CD14-positive monocyte (primary cell): ENCODE measurements around the gene ZC3H8. TPM values are rescaled to one million over a fixed set of nuclear protein-coding genes. Genes with fewer than 3 reads are reported as not detected.
A peak's percentile ranks its signal among the peaks of the same experiment; 100 is the strongest.

Experiments used
- DNase-seq, 3 donors: peaks; one replicate each; pipeline ENCODE4 v3.0.0-alpha.2; 2011 to 2022
- H2AFZ ChIP-seq: 2 replicates; pipeline ENCODE4 v1.6.0; 2012; ENCODE audit warnings: mild to moderate bottlenecking, low read depth, low read length, inconsistent platforms; ENCODE audit not compliant: insufficient read depth, poor library complexity, severe bottlenecking
- H3K27ac ChIP-seq, 2 donors: 1 replicate in 1 of 2; 2 replicates in 1 of 2; pipeline ENCODE4 v1.5.1; 2012 to 2013; ENCODE audit warnings: low read length in 2 of 2, control low read depth in 1 of 2, inconsistent platforms in 1 of 2, low read depth in 1 of 2, mild to moderate bottlenecking in 1 of 2
- H3K27me3 ChIP-seq, 2 donors: one replicate each; pipeline versions ENCODE4 v1.6.0 to v1.6.1; 2011 to 2013; ENCODE audit warnings: low read length in 2 of 2; ENCODE audit not compliant: control insufficient read depth in 2 of 2, insufficient read depth in 2 of 2
- H3K36me3 ChIP-seq, 2 donors: replicated peaks in 1 of 2; 1 replicate in 1 of 2; 2 replicates in 1 of 2; pipeline versions ENCODE4 v1.5.1 to v1.6.1; 2012 to 2013; ENCODE audit warnings: low read length in 2 of 2, control low read depth in 1 of 2, inconsistent platforms in 1 of 2, mild to moderate bottlenecking in 1 of 2; ENCODE audit not compliant: insufficient read depth in 2 of 2, control insufficient read depth in 1 of 2
- H3K4me1 ChIP-seq, 2 donors: 1 replicate in 1 of 2; 2 replicates in 1 of 2; pipeline versions ENCODE4 v1.5.1 to v1.6.1; 2012 to 2013; ENCODE audit warnings: low read length in 2 of 2, control low read depth in 1 of 2, inconsistent platforms in 1 of 2, mild to moderate bottlenecking in 1 of 2, moderate library complexity in 1 of 2; ENCODE audit not compliant: insufficient read depth in 2 of 2, control insufficient read depth in 1 of 2
- H3K4me2 ChIP-seq: replicated peaks from 2 replicates; pipeline ENCODE3; 2012; ENCODE audit warnings: low read length, moderate library complexity, mild to moderate bottlenecking; ENCODE audit not compliant: poor library complexity, severe bottlenecking; ENCODE audit errors: extremely low read depth
- H3K4me3 ChIP-seq, 3 experiments: fragments of 200-600 bp in 1 of 3; sonication (generic) in 1 of 3; replicated peaks in 1 of 3; 1 replicate in 2 of 3; 2 replicates in 1 of 3; pipeline ENCODE4 v1.5.1; 2011 to 2013; ENCODE audit warnings: low read length in 3 of 3, mild to moderate bottlenecking in 3 of 3, control low read depth in 2 of 3, low read depth in 2 of 3, inconsistent platforms in 1 of 3, moderate library complexity in 1 of 3
- H3K79me2 ChIP-seq: 2 replicates; pipeline ENCODE4 v1.6.0; 2012; ENCODE audit warnings: mild to moderate bottlenecking, control low read depth, inconsistent platforms, low read length, moderate library complexity; ENCODE audit not compliant: insufficient read depth
- H3K9ac ChIP-seq: 2 replicates; pipeline ENCODE4 v1.6.0; 2017; ENCODE audit warnings: low read length, mild to moderate bottlenecking; ENCODE audit not compliant: insufficient read depth, poor library complexity, severe bottlenecking
- H3K9me3 ChIP-seq, 2 donors: replicated peaks in 1 of 2; 1 replicate in 1 of 2; 2 replicates in 1 of 2; pipeline versions ENCODE4 v1.5.1 to v1.6.1; 2012 to 2013; ENCODE audit warnings: low read length in 2 of 2, control low read depth in 1 of 2; ENCODE audit not compliant: control insufficient read depth in 1 of 2, insufficient read depth in 1 of 2
- H4K20me1 ChIP-seq: 2 replicates; pipeline ENCODE4 v1.6.0; 2012; ENCODE audit warnings: mild to moderate bottlenecking, low read length, control low read depth, moderate library complexity; ENCODE audit not compliant: insufficient read depth
- H3K27ac Mint-ChIP-seq, 7 donors: one replicate each; pipeline ENCODE4 v1.8.0; 2020; ENCODE audit warnings: mild to moderate bottlenecking in 7 of 7, mixed read lengths in 7 of 7, moderate library complexity in 6 of 7, inconsistent platforms in 2 of 7
- H3K27me3 Mint-ChIP-seq, 3 donors: one replicate each; pipeline ENCODE4 v1.8.0; 2021 to 2022; ENCODE audit warnings: low read depth in 3 of 3, mild to moderate bottlenecking in 3 of 3, mixed read lengths in 3 of 3, moderate library complexity in 3 of 3, inconsistent platforms in 1 of 3
- H3K36me3 Mint-ChIP-seq, 2 donors: one replicate each; pipeline ENCODE4 v1.8.0; 2020; ENCODE audit warnings: mixed read lengths in 2 of 2, inconsistent platforms in 1 of 2, mild to moderate bottlenecking in 1 of 2
- H3K4me1 Mint-ChIP-seq: one replicate; pipeline ENCODE4 v1.8.0; 2020; ENCODE audit warnings: mild to moderate bottlenecking, mixed read lengths
- H3K4me3 Mint-ChIP-seq, 2 donors: one replicate each; pipeline ENCODE4 v1.8.0; 2020; ENCODE audit warnings: mild to moderate bottlenecking in 2 of 2, mixed read lengths in 2 of 2, moderate library complexity in 1 of 2
- H3K9me3 Mint-ChIP-seq, 7 donors: one replicate each; pipeline ENCODE4 v1.8.0; 2020 to 2022; ENCODE audit warnings: mixed read lengths in 7 of 7, mild to moderate bottlenecking in 6 of 7, moderate library complexity in 6 of 7, inconsistent platforms in 2 of 7
- CTCF ChIP-seq: fragments of 200-600 bp; IDR thresholded peaks from one replicate; pipeline ENCODE4 v1.8.0; 2022; ENCODE audit warnings: antibody characterized with exemption, mild to moderate bottlenecking
- WGBS: methylation state at CpG from one replicate; pipeline ENCODE4 v1.1.5; 2013; ENCODE audit warnings: missing lambda C conversion rate; ENCODE audit not compliant: insufficient coverage; 5-methylcytosine and 5-hydroxymethylcytosine counted together
- intact Hi-C, 2 donors: fragments of 100-400 bp; cut with micrococcal nuclease; formaldehyde crosslinking; loops; one replicate each; pipeline versions ENCODE4 v1.15.0 to v1.15.1; 2023
- polyA plus RNA-seq, 3 donors: library from polyadenylated mRNA; depleted of rRNA in 1 of 3; unstranded in 2 of 3; stranded (reverse) in 1 of 3; fragments of 300-500 nt in 2 of 3; fragments of >200 nt in 1 of 3; fragmentation: Illumina TruSeq in 2 of 3; gene quantifications; 1 replicate in 2 of 3; 2 replicates in 1 of 3; pipeline ENCODE4 v1.2.3, GENCODE V29; 2012 to 2021

Gene ZC3H8
- polyA plus RNA-seq, 3 donors, result 2.3 to 6.9 (median 2.3) TPM

GRCh38 chr2:112185131-112185530, 69.7 kb downstream of the ZC3H8 start:
- Mint-ChIP-seq H3K27ac (peak overlapping the region in 1 of 7 donors; percentile 57), H3K27me3 (peaks cover 26 to 36% (median 35%) of the 10 kb centered on the region in 3 donors), H3K4me3 (no peak overlapping the region), H3K4me1 (peaks cover 3% of the 10 kb centered on the region), H3K36me3 (no peaks in the 10 kb centered on the region), H3K9me3 (peaks cover 0 to 12% (median 9%) of the 10 kb centered on the region in 7 donors)
- H3K9ac ChIP-seq, result no peak overlapping the region
- 96% methylated on average over 5 of the region's 9 CpGs for WGBS
- H3K36me3 ChIP-seq, result no peaks in the 10 kb centered on the region
- H3K4me1 ChIP-seq, result no peaks in the 10 kb centered on the region
- no peaks in the 10 kb centered on the region for H3K79me2 ChIP-seq
- no peak overlapping the region for H3K27ac ChIP-seq
- H3K4me2 ChIP-seq, result no peak overlapping the region
- H3K27me3 ChIP-seq, result peaks cover 2 to 28% of the 10 kb centered on the region in 2 donors
- no peak for DNase-seq
- H2AFZ ChIP-seq, result no peak overlapping the region
- H3K4me3 ChIP-seq, result no peak overlapping the region
- intact Hi-C loops, result no loop called here
- no peaks in the 10 kb centered on the region for H4K20me1 ChIP-seq
- peaks cover 0 to 4% of the 10 kb centered on the region in 2 donors for H3K9me3 ChIP-seq
- no peak for TF ChIP-seq CTCF

GRCh38 chr2:112184121-112184520, 70.7 kb downstream of the ZC3H8 start:
- H3K36me3 Mint-ChIP-seq, result no peaks in the 10 kb centered on the region
- no peaks in the 10 kb centered on the region for H3K36me3 ChIP-seq
- peaks cover 33 to 43% (median 39%) of the 10 kb centered on the region in 3 donors for H3K27me3 Mint-ChIP-seq
- no peak overlapping the region for H3K4me3 ChIP-seq
- no peaks in the 10 kb centered on the region for H3K79me2 ChIP-seq
- H3K4me3 Mint-ChIP-seq, result no peak overlapping the region
- H3K4me2 ChIP-seq, result no peak overlapping the region
- peaks cover 0 to 19% (median 12%) of the 10 kb centered on the region in 7 donors for H3K9me3 Mint-ChIP-seq
- H3K27ac ChIP-seq, result no peak overlapping the region
- peaks cover 2 to 33% of the 10 kb centered on the region in 2 donors for H3K27me3 ChIP-seq
- no peaks in the 10 kb centered on the region for H4K20me1 ChIP-seq
- no peak for TF ChIP-seq CTCF
- DNase-seq, result no peak
- no peak overlapping the region for H3K9ac ChIP-seq
- no peaks in the 10 kb centered on the region for H3K4me1 ChIP-seq
- H3K9me3 ChIP-seq, result peaks cover 0 to 4% of the 10 kb centered on the region in 2 donors
- intact Hi-C loops, result no loop called here
- 100% methylated on average over 3 of the region's 8 CpGs for WGBS
- H3K27ac Mint-ChIP-seq, result no peak overlapping the region
- H2AFZ ChIP-seq, result no peak overlapping the region
- H3K4me1 Mint-ChIP-seq, result peaks cover 3% of the 10 kb centered on the region
